ENCODE data around the gene YEATS2. TPM values are rescaled to one million over a fixed set of nuclear protein-coding genes. Genes with fewer than 3 reads are reported as not detected.
A peak's percentile ranks its signal among the peaks of the same experiment; 100 is the strongest.

Gene YEATS2
- total and polyA plus RNA-seq, 2 of the 4 experiments (the other 2 are of a cell fraction), result 30.1 to 43.0 TPM

- H3K79me1 ChIP-seq (ENCODE audit: low read depth in 1 of 2, low read length in 2 of 2), result peaks cover 5 to 40% of the 10 kb centered on the region in 2 experiments; a peak in 3 of 4 replicates
- peak overlapping the region; percentile 81 for H3K56ac ChIP-seq (ENCODE audit: extremely low read depth, insufficient read depth, low read length)
- peaks cover 4% of the 10 kb centered on the region for H3K9me1 ChIP-seq (ENCODE audit: insufficient read depth, low read length)
- peak overlapping the region; percentile 83 for H4K91ac ChIP-seq (ENCODE audit: insufficient read depth, low read depth, low read length)
- no peaks in the 10 kb centered on the region for H3K9me3 ChIP-seq (ENCODE audit: control insufficient read depth, insufficient read depth, low read length)
- intact Hi-C loops (cut with micrococcal nuclease), result loop anchor here (2.0 kb wide), 2 partner anchors 34 to 64 kb away; partner anchors contain the start of gene KLHL24
- ChIA-PET CTCF (no interaction called here), POLR2A (ENCODE audit: unreplicated experiment) (interaction anchor here (0.6 kb wide), 1 partner anchor 12 kb away, joined by 3 read pairs; no protein-coding TSS in a partner anchor)
- H2BK15ac ChIP-seq (ENCODE audit: low read depth, low read length), result 0 out of 3 replicates have a peak overlapping the region, but pooled peaks have one; percentile 9
- peaks cover 45% of the 10 kb centered on the region for H4K20me1 ChIP-seq (ENCODE audit: insufficient read depth, low read length)
- no TSS peak for BruUV-seq (replicated peaks)
- peak overlapping the region; percentile 94 for H2AFZ ChIP-seq (replicated peaks; ENCODE audit: low read length, poor library complexity)
- peak overlapping the region; percentile 46 for H2BK120ac ChIP-seq (ENCODE audit: low read depth, low read length)
- peak overlapping the region; percentile 86 for H2AK5ac ChIP-seq (ENCODE audit: low read depth, low read length)
- peak overlapping the region; percentile 99 for H3K4me3 ChIP-seq (ENCODE audit: insufficient read depth, low read depth, low read length)
- H2BK20ac ChIP-seq (ENCODE audit: low read depth, low read length), result no peak overlapping the region
- H3K23ac ChIP-seq (ENCODE audit: low read depth, low read length), result peak overlapping the region; percentile 41
- dilution Hi-C loops (cut with HindIII; ENCODE audit: low sequenced_read_pairs, unreplicated experiment), result no loop called here
- H2AK9ac ChIP-seq (replicated peaks; ENCODE audit: low read depth, low read length, poor library complexity), result peak overlapping the region; percentile 99
- H3K27ac ChIP-seq (ENCODE audit: insufficient read depth, low read length), result peak overlapping the region; percentile 96
- H4K8ac ChIP-seq (ENCODE audit: low read depth in 2 of 2, low read length in 2 of 2), result peak overlapping the region; percentile 84 to 91
- in situ Hi-C loops (cut with MboI; ENCODE audit: low sequenced_read_pairs), result no loop called here
- H3K18ac ChIP-seq (ENCODE audit: low read depth, low read length), result peak overlapping the region; percentile 83
- H2BK5ac ChIP-seq (ENCODE audit: low read depth, low read length, poor library complexity, severe bottlenecking), result peak overlapping the region; percentile 97
- peaks cover 2% of the 10 kb centered on the region for H3K4me1 ChIP-seq (ENCODE audit: control insufficient read depth, insufficient read depth, low read length)
- no peaks in the 10 kb centered on the region for H3K27me3 ChIP-seq (ENCODE audit: control insufficient read depth, insufficient read depth, low read length)
- peak overlapping the region; percentile 98 for H3K9ac ChIP-seq (ENCODE audit: low read depth, low read length)
- WGBS, 2 experiments (ENCODE audit: extremely low coverage in 2 of 2, insufficient read length in 1 of 2), result 8% methylated on average over 8 of the region's 13 CpGs; no CpG with 5 or more reads in 1 of the 2 experiments
- H4K5ac ChIP-seq (ENCODE audit: low read depth, low read length), result peak overlapping the region; percentile 85
- H3K4ac ChIP-seq (ENCODE audit: low read depth, low read length), result peak overlapping the region; percentile 88
- DNase-seq, result peak; percentile 35
- ATAC-seq (ENCODE audit: low read depth), result peak; percentile 32
- peak overlapping the region; percentile 87 for H3K14ac ChIP-seq (replicated peaks; ENCODE audit: low read depth, low read length)
- TF ChIP-seq POLR2A (IDR thresholded peaks at IDR 0.05; ENCODE audit: low read depth, low read length) (no peak), RAD21 (IDR thresholded peaks at IDR 0.05; ENCODE audit: low read length) (no peak), FOS (IDR thresholded peaks at IDR 0.05; ENCODE audit: low read depth, low read length) (no peak), MAFK (IDR thresholded peaks at IDR 0.05; ENCODE audit: low read depth, low read length) (peak; percentile 28; the same call in 1 of the 2 replicates), BHLHE40 (IDR thresholded peaks at IDR 0.05; ENCODE audit: low read depth, low read length) (no peak), NFE2L2 (IDR thresholded peaks at IDR 0.05; ENCODE audit: low read depth, low read length) (no peak), CHD1 (IDR thresholded peaks at IDR 0.05; ENCODE audit: low read depth, low read length) (no peak), MXI1 (IDR thresholded peaks at IDR 0.05; ENCODE audit: borderline replicate concordance, low read depth, low read length) (0 out of 2 replicates have a peak, but pooled peaks have one; percentile 20), MAZ (IDR thresholded peaks at IDR 0.05; ENCODE audit: borderline replicate concordance, low read depth, low read length) (no peak), SMC3 (IDR thresholded peaks at IDR 0.05; ENCODE audit: low read depth, low read length) (no peak), RFX5 (IDR thresholded peaks at IDR 0.05; ENCODE audit: low read depth, low read length) (no peak), CEBPB (IDR thresholded peaks at IDR 0.05; ENCODE audit: low read depth, low read length) (no peak), CTCF (conservative IDR thresholded peaks at IDR 0.05; ENCODE audit: low read depth, low read length) (no peak), RCOR1 (IDR thresholded peaks at IDR 0.05; ENCODE audit: insufficient replicate concordance, low read length) (no peak), ELK1 (IDR thresholded peaks at IDR 0.05; ENCODE audit: borderline replicate concordance, low read depth, low read length) (no peak)
- TF ChIP-seq, protein P1, sequence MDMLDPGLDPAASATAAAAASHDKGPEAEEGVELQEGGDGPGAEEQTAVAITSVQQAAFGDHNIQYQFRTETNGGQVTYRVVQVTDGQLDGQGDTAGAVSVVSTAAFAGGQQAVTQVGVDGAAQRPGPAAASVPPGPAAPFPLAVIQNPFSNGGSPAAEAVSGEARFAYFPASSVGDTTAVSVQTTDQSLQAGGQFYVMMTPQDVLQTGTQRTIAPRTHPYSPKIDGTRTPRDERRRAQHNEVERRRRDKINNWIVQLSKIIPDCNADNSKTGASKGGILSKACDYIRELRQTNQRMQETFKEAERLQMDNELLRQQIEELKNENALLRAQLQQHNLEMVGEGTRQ (IDR thresholded peaks at IDR 0.05; ENCODE audit: low read depth, low read length), result no peak
- H3K36me3 ChIP-seq (ENCODE audit: control insufficient read depth, insufficient read depth, low read length), result peaks cover 3% of the 10 kb centered on the region; the same call in 1 of the 2 replicates
- H3K4me2 ChIP-seq (ENCODE audit: low read depth, low read length), result peak overlapping the region; percentile 80
Observed at GRCh38 chr3:183698318-183698751, 738 bp downstream of the YEATS2 start.

All from IMR-90 (cell line).